ENCODE data around the gene PCNX1.
"Not testable (repeated sequence)": the region's sequence is repeated elsewhere in the genome, so short reads cannot be mapped to it uniquely, and the experiment has no call there.

PCNX1 gene

GRCh38 chr14:71121001-71121400 lies 213.7 kb downstream of the PCNX1 start:
- H3K9me3 ChIP-seq (ENCODE audit: low read depth, low read length) = no peaks in the 10 kb centered on the region
- no peak for TF ChIP-seq EZH2 (IDR thresholded peaks at IDR 0.05)
- no peak for TF ChIP-seq POLR2AphosphoS5 (IDR thresholded peaks at IDR 0.05; ENCODE audit: borderline replicate concordance, low read depth, low read length)
- TF ChIP-seq FOXP2 (optimal IDR thresholded peaks at IDR 0.05; ENCODE audit: control extremely low read depth, extremely low read length, insufficient read depth) = no peak

GRCh38 chr14:71121711-71122110 lies 214.5 kb downstream of the PCNX1 start:
- H3K36me3 ChIP-seq (ENCODE audit: insufficient read depth, low read length) = 0 out of 2 replicates have a peak, but pooled peaks cover 5% of the 10 kb centered on the region
- no peaks in the 10 kb centered on the region for H3K9me3 ChIP-seq (ENCODE audit: low read depth, low read length)
- H3K9ac ChIP-seq (ENCODE audit: insufficient read length) = no peak overlapping the region
- TF ChIP-seq EZH2 (IDR thresholded peaks at IDR 0.05) (no peak), POLR2AphosphoS5 (IDR thresholded peaks at IDR 0.05; ENCODE audit: borderline replicate concordance, low read depth, low read length) (no peak), FOXP2 (optimal IDR thresholded peaks at IDR 0.05; ENCODE audit: control extremely low read depth, extremely low read length, insufficient read depth) (no peak)
- no peak for DNase-seq (ENCODE audit: low read depth, low spot score)
- no peak overlapping the region for H3K4me3 ChIP-seq
- H3K27ac ChIP-seq = no peak overlapping the region

More at GRCh38 chr14:71121001-71121400, 213.7 kb downstream of the PCNX1 start:
- Histone ChIP-seq H3K9ac (ENCODE audit: insufficient read length) (no peak overlapping the region), H3K36me3 (ENCODE audit: insufficient read depth, low read length) (0 out of 2 replicates have a peak, but pooled peaks cover 5% of the 10 kb centered on the region), H3K4me3 (no peak overlapping the region), H3K27ac (no peak overlapping the region)
- no peak for DNase-seq (ENCODE audit: low read depth, low spot score)

GRCh38 chr14:71122866-71123565 lies 215.8 kb downstream of the PCNX1 start:
- Histone ChIP-seq H3K9me3 (ENCODE audit: low read depth, low read length) (no peaks in the 10 kb centered on the region), H3K9ac (ENCODE audit: insufficient read length) (no peak overlapping the region), H3K36me3 (ENCODE audit: insufficient read depth, low read length) (0 out of 2 replicates have a peak, but pooled peaks cover 5% of the 10 kb centered on the region), H3K27ac (no peak overlapping the region), H3K4me3 (no peak overlapping the region)
- no peak for DNase-seq (ENCODE audit: low read depth, low spot score)
- TF ChIP-seq EZH2 (IDR thresholded peaks at IDR 0.05) (no peak), POLR2AphosphoS5 (IDR thresholded peaks at IDR 0.05; ENCODE audit: borderline replicate concordance, low read depth, low read length) (no peak), FOXP2 (optimal IDR thresholded peaks at IDR 0.05; ENCODE audit: control extremely low read depth, extremely low read length, insufficient read depth) (no peak)

GRCh38 chr14:71123579-71124135 lies 216.4 kb downstream of the PCNX1 start:
- TF ChIP-seq POLR2AphosphoS5 (IDR thresholded peaks at IDR 0.05; ENCODE audit: borderline replicate concordance, low read depth, low read length) = no peak
- Histone ChIP-seq H3K9ac (ENCODE audit: insufficient read length) (no peak overlapping the region), H3K36me3 (ENCODE audit: insufficient read depth, low read length) (no peaks in the 10 kb centered on the region), H3K4me3 (no peak overlapping the region), H3K27ac (no peak overlapping the region), H3K9me3 (ENCODE audit: low read depth, low read length) (no peaks in the 10 kb centered on the region)
- DNase-seq (ENCODE audit: low read depth, low spot score) = no peak

- H3K9ac ChIP-seq (ENCODE audit: insufficient read length); DNase-seq (ENCODE audit: low read depth, low spot score); H3K4me3 ChIP-seq; H3K36me3 ChIP-seq (ENCODE audit: insufficient read depth, low read length); H3K27ac ChIP-seq; H3K9me3 ChIP-seq (ENCODE audit: low read depth, low read length): not testable (repeated sequence)
Observed at GRCh38 chr14:71129716-71130490, 222.6 kb downstream of the PCNX1 start.

GRCh38 chr14:71130491-71131179 lies 223.4 kb downstream of the PCNX1 start:
- Histone ChIP-seq H3K9ac (ENCODE audit: insufficient read length) (no peak overlapping the region), H3K9me3 (ENCODE audit: low read depth, low read length) (no peaks in the 10 kb centered on the region), H3K4me3 (peak overlapping the region; percentile 14; the same call in 1 of the 2 replicates), H3K27ac (0 out of 2 replicates have a peak overlapping the region, but pooled peaks have one; percentile 16), H3K36me3 (ENCODE audit: insufficient read depth, low read length) (no peaks in the 10 kb centered on the region)
- DNase-seq (ENCODE audit: low read depth, low spot score) = peak; percentile 34
- no peak for TF ChIP-seq EZH2 (IDR thresholded peaks at IDR 0.05)
- TF ChIP-seq FOXP2 (optimal IDR thresholded peaks at IDR 0.05; ENCODE audit: control extremely low read depth, extremely low read length, insufficient read depth) = no peak
- TF ChIP-seq POLR2AphosphoS5 (IDR thresholded peaks at IDR 0.05; ENCODE audit: borderline replicate concordance, low read depth, low read length) = no peak

- Histone ChIP-seq H3K9me3 (ENCODE audit: low read depth, low read length) (no peaks in the 10 kb centered on the region), H3K4me3 (no peak overlapping the region), H3K27ac (no peak overlapping the region), H3K36me3 (ENCODE audit: insufficient read depth, low read length) (no peaks in the 10 kb centered on the region), H3K9ac (ENCODE audit: insufficient read length) (no peak overlapping the region)
- TF ChIP-seq POLR2AphosphoS5 (IDR thresholded peaks at IDR 0.05; ENCODE audit: borderline replicate concordance, low read depth, low read length) (no peak), EZH2 (IDR thresholded peaks at IDR 0.05) (no peak), FOXP2 (optimal IDR thresholded peaks at IDR 0.05; ENCODE audit: control extremely low read depth, extremely low read length, insufficient read depth) (no peak)
- DNase-seq (ENCODE audit: low read depth, low spot score) = no peak
Observed at GRCh38 chr14:71133296-71133695, 226.0 kb downstream of the PCNX1 start.

- H3K4me3 ChIP-seq = no peak overlapping the region
- no peak overlapping the region for H3K27ac ChIP-seq
- H3K9me3 ChIP-seq (ENCODE audit: low read depth, low read length) = no peaks in the 10 kb centered on the region
- no peak for TF ChIP-seq EZH2 (IDR thresholded peaks at IDR 0.05)
- TF ChIP-seq POLR2AphosphoS5 (IDR thresholded peaks at IDR 0.05; ENCODE audit: borderline replicate concordance, low read depth, low read length) = no peak
- no peak for TF ChIP-seq FOXP2 (optimal IDR thresholded peaks at IDR 0.05; ENCODE audit: control extremely low read depth, extremely low read length, insufficient read depth)
- no peak overlapping the region for H3K9ac ChIP-seq (ENCODE audit: insufficient read length)
- H3K36me3 ChIP-seq (ENCODE audit: insufficient read depth, low read length) = no peaks in the 10 kb centered on the region
- DNase-seq (ENCODE audit: low read depth, low spot score) = no peak
Observed at GRCh38 chr14:71135496-71135895, 228.2 kb downstream of the PCNX1 start.

All from SK-N-MC (cell line).